GM12875 (cell line): ENCODE measurements around the gene FAM53B.

Source experiments
- H3K4me3 ChIP-seq: one replicate; pipeline ENCODE4 v1.5.1; 2011; ENCODE audit warnings: low read depth, low read length, control low read depth
- TF ChIP-seq, protein P1 (sequence below): IDR thresholded peaks from 2 replicates; pipeline ENCODE4 v1.5.1; 2011; ENCODE audit warnings: low read depth, mild to moderate bottlenecking, control low read depth, inconsistent platforms, low read length, moderate library complexity, borderline replicate concordance; ENCODE audit not compliant: insufficient read depth

The FAM53B gene

GRCh38 chr10:124598773-124599587 is 145.2 kb downstream of the FAM53B start:
- H3K4me3 ChIP-seq: no peak overlapping the region
- TF ChIP-seq, protein P1, sequence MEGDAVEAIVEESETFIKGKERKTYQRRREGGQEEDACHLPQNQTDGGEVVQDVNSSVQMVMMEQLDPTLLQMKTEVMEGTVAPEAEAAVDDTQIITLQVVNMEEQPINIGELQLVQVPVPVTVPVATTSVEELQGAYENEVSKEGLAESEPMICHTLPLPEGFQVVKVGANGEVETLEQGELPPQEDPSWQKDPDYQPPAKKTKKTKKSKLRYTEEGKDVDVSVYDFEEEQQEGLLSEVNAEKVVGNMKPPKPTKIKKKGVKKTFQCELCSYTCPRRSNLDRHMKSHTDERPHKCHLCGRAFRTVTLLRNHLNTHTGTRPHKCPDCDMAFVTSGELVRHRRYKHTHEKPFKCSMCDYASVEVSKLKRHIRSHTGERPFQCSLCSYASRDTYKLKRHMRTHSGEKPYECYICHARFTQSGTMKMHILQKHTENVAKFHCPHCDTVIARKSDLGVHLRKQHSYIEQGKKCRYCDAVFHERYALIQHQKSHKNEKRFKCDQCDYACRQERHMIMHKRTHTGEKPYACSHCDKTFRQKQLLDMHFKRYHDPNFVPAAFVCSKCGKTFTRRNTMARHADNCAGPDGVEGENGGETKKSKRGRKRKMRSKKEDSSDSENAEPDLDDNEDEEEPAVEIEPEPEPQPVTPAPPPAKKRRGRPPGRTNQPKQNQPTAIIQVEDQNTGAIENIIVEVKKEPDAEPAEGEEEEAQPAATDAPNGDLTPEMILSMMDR: no peak

DNA sequence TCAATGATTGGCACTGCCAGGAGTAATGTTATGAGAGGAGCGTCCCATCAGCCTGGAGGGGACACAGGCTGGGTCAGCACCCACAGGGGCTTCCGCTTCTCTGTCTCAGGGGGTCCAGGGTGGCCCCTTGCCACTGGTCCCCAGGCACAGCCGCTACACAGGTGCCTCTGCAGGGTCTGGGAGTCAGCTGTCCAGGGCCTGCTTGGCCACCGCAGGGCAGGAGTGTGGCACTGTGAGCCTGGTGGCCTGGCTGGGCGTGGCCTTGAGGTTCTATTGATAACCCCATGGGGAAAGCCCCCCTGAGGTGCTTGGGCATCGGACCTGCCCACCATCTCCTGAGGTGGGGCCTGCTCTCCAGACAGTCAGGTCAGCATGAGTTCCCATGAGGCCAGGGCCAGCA is 146.0 kb downstream of the FAM53B start:
- H3K4me3 ChIP-seq: no peak overlapping the region
- TF ChIP-seq, protein P1: no peak

GRCh38 chr10:124597846-124598165 is 146.4 kb downstream of the FAM53B start:
- no peak overlapping the region for H3K4me3 ChIP-seq
- TF ChIP-seq, protein P1: no peak

DNA sequence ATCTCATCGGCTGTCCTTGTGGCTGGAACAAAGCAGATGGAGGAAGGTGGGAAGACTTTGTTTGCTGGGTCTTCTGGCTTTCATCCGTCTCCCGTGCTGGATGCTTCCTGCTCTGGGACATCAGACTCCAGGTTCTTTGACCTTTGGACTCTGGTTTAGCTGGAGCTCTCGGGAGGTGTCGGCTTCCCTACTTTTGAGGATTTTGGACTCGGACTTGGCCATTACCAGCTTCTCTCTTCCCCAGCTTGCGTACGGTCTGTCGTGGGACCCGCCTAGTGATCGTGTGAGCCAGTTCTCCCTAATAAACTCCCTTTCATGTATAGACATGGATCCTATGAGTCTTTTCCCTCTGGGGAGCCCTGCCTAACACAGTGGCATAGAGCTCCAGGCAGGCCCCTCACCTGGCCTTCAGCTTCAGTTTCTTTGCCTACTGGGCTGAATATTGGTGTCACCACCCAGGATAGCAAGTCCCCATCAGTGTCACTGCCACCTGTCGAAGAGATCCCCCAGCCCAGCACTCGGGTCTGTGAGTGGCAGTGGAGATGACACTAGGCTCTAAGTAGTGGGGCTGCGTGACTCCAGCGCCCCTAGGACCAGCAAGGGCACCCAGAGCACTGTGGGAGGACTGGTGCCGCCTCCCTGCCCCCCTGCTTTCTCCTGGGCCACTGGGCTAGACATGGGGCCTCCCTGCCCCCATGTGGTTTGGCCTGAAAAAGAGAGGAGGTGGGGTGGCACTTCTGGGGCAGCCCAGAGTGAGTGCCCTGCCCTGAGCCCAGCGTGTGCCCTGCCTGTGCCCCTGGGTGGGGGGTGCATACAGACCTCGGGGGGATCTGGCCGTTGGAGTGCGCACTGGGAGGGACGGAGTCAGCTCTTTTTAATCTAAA is 147.0 kb downstream of the FAM53B start:
- no peak overlapping the region for H3K4me3 ChIP-seq
- TF ChIP-seq, protein P1: no peak

GRCh38 chr10:124596116-124596785 is 147.9 kb downstream of the FAM53B start:
- TF ChIP-seq, protein P1: no peak
- no peak overlapping the region for H3K4me3 ChIP-seq

GRCh38 chr10:124595143-124595883 is 148.9 kb downstream of the FAM53B start:
- TF ChIP-seq, protein P1: no peak
- H3K4me3 ChIP-seq: no peak overlapping the region
